Retinal pigment epithelial cell (primary cell): Measurements from ENCODE around the gene SGCE.

Experiments
- DNase-seq: peaks from one replicate; pipeline ENCODE4 v3.0.0-alpha.2; 2010; ENCODE audit warnings: low read depth
- H3K4me3 ChIP-seq: 2 replicates; pipeline ENCODE4 v1.5.1; 2011; ENCODE audit warnings: mild to moderate bottlenecking, low read length, control low read depth, moderate library complexity
- CTCF ChIP-seq: conservative IDR thresholded peaks from 2 replicates; pipeline ENCODE4 v1.5.1; 2011; ENCODE audit warnings: low read depth, low read length, control low read depth, inconsistent platforms

SGCE gene

DNA sequence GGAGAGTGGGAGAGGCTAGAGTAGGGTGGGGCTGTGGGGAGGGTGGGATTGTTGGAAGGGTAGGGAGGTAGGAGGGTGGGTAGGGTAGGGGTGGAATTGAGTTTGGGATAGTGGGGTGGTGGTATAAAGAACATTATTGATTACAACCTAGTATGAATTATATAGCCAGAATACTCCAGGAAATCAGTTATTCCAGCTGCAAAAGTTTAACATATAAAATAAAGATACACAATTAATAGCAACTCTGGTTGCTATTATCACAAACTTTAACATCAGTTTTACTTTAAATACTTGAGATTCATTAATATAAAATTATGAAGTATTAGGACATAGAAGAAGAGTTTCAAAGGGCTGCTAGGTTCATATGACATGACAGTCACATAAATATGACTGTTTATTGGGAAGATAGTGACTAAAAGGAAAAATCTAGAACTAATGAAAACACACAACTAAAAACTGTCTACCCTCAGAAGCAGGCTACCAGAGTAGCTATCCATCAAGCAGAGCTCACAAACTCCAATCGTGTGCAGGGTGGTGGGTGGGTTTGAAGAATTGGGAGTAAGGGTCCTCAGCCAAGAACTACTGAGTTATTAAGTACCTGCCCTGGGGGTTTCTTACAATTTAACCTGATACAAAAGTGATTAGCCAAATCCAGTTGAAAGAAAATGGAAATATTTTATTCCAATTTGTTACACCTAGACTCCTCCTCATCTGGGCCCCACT lies 14.0 kb upstream of the SGCE start:
- no peak for TF ChIP-seq CTCF
- H3K4me3 ChIP-seq, result no peak overlapping the region
- no peak for DNase-seq

DNA sequence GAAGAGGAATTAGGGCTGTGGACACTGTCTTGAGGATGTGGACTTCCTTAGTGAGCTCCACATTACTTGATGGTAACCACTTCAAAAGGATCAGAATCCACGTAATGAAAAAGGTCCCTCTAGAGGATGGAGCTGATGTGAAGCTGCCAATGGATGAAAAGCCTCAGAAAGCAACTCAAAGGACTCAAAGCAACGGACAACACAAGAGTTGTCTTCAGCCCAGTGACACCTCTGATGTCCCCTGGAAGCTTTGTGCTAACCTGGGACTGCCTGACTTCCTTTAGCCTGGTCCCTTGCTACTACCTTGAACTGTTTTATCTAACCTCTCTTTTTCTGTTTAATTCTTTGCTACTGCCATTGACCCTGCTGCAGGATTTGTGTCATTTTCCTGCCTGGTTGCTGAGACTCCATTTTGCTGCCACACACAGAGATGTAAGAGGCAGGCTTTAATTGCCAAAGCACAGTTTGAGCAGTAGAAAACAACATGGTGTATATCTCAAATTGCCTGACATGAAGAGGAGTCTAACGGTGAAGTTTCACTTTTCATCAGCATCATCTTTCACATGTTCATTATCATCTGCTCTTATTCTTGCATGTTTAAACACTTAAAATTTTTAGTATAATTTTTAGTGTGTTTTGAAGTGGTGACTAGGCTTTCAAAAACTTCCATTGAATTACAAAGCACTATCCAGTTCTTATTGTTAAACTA lies 11.1 kb upstream of the SGCE start:
- H3K4me3 ChIP-seq, result no peak overlapping the region
- DNase-seq, result no peak
- no peak for TF ChIP-seq CTCF

GRCh38 chr7:94665426-94665825 lies 9.5 kb upstream of the SGCE start:
- no peak overlapping the region for H3K4me3 ChIP-seq
- no peak for DNase-seq
- TF ChIP-seq CTCF, result no peak

- no peak overlapping the region for H3K4me3 ChIP-seq
- no peak for DNase-seq
- no peak for TF ChIP-seq CTCF
These were observed 8.1 kb upstream of the SGCE start for GRCh38 chr7:94664023-94664422.

- DNase-seq, result no peak
These were observed 6.6 kb upstream of the SGCE start for GRCh38 chr7:94662548-94662947.

GRCh38 chr7:94660006-94660405 lies 4.1 kb upstream of the SGCE start:
- DNase-seq, result no peak
- no peak for TF ChIP-seq CTCF
- H3K4me3 ChIP-seq, result no peak overlapping the region

More at GRCh38 chr7:94662548-94662947, 6.6 kb upstream of the SGCE start:
- no peak overlapping the region for H3K4me3 ChIP-seq
- no peak for TF ChIP-seq CTCF

DNA sequence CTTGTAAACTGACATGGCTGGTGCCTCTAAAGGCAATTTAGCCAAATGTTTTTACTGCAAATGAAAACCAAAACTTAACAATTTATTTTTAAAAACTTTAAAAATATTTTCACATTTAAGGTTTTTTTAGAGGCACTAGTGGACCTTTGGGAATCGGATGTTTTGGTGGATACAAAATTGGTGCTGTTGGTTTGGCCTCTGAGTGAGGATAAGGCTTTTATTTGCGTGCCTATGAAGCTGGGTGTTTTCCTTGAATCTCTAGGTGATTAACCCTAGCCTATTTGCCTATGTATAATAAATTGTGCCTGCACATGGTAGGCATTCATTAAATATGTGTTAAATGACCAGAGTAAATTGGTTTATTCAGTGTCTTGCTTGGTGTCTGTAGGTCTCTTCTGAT lies 2.9 kb upstream of the SGCE start:
- TF ChIP-seq CTCF, result no peak
- peak overlapping the region; percentile 22 for H3K4me3 ChIP-seq

More for the DNA sequence above, 2.9 kb upstream of the SGCE start:
- no peak for DNase-seq
